HG03045 (cell line): ENCODE results near the gene MRGPRF.

ENCODE experiments used
- ATAC-seq: cut with Tn5 transposase; IDR thresholded peaks from one replicate; pipeline ENCODE4 v1.9.1; 2021; ENCODE audit warnings: mild to moderate bottlenecking, moderate library complexity; ENCODE audit not compliant: unreplicated experiment

Gene MRGPRF

GRCh38 chr11:68968306-68969250 is 44.5 kb downstream of the MRGPRF start:
- no peak for ATAC-seq

DNA sequence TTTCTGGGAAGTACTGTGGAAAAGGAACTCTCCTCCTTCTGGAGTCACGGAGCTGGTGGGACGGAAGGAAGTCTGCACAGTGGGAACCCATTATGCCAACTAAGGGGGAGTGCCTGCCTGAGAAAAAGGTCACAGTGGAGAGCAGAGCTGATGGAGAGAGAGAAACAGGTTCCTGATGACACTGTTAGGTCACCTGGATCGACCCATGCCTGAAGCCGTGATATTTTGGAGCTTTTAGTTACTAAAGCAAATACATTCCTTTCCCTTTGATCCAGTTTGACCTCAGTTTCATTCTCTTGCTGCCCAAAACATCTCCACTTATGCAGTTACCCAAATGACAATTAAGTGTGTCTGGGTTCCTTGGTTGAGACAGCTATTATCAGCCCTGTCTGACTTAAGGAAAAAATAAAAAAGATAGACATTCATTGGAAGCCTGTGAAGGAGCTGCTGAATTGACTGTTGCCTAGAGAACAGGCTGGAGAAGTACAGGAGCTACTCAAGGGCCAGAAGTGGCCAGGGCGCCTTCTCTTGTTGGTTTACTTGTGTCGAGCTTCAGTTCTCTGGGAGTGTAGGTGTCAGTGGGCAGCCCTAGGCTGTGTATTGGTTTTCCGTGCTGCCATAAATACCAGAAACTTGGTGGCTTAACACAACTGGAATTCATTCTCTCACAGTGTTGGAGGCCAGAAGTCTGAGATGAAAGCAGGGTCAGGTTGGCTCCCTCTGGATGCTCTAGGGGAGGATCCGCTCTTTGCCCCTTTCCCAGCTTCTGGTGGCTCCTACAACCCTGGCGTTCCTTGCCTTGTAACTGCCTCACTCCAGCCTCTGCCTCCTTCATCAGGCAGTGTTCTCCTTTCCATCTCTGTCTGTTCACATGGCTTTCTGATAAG is 45.9 kb downstream of the MRGPRF start:
- no peak for ATAC-seq

GRCh38 chr11:68965901-68966853 is 46.9 kb downstream of the MRGPRF start:
- no peak for ATAC-seq

- no peak for ATAC-seq
Measured at GRCh38 chr11:68963779-68964178, 49.3 kb downstream of the MRGPRF start.

DNA sequence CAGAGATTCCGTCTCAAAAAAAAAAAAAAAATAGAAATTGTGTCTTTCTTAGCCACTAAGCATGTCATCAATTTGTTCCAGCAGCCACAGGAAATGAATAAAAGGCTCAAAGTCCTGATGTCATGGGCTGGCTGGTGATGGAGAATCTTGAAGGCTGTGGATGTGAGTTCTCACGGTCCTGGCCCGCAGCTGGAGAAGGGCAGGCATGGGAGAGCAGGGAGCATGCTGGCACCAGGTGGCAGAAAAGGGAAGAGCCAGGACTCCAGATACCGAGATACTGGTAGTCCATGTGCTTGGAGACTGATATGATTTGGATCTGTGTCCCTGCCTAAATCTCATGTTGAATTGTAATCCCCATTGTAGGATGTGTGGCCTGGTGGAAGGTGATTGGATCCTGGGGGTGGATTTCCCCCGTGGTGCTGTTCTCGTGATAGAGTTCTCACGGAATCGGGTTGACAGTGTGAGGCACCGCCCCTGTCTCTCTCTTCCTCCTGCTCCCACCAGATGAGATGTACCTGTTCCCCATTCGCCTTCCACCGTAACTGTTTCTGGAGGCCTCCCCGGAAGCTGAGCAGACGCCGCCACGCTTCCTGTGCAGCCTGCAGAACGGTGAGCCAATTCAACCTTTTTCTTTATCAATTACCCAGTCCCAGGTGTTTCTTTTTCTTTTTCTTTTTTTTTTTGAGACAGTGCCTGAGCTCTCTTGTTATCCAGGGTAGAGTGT is 50.4 kb downstream of the MRGPRF start:
- ATAC-seq = no peak

DNA sequence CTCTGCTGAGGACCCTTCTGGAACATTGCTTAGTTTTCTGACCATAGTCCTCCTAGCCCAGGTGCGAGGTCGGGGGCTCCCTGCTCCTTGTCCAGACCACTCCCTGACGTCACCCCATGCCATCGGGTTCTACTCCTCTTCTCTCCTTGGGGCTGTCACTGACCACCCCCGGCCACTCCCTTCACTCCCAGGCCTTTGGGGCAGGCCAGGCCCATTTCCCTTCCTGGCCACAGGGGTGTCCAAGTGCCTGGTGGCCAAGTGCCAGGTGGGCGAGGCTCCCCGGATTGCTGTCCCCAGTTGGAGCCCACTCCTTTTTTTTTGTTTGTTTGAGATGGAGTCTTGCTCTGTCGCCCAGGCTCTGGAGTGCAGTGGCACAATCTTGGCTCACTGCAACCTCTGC is 51.8 kb downstream of the MRGPRF start:
- no peak for ATAC-seq

DNA sequence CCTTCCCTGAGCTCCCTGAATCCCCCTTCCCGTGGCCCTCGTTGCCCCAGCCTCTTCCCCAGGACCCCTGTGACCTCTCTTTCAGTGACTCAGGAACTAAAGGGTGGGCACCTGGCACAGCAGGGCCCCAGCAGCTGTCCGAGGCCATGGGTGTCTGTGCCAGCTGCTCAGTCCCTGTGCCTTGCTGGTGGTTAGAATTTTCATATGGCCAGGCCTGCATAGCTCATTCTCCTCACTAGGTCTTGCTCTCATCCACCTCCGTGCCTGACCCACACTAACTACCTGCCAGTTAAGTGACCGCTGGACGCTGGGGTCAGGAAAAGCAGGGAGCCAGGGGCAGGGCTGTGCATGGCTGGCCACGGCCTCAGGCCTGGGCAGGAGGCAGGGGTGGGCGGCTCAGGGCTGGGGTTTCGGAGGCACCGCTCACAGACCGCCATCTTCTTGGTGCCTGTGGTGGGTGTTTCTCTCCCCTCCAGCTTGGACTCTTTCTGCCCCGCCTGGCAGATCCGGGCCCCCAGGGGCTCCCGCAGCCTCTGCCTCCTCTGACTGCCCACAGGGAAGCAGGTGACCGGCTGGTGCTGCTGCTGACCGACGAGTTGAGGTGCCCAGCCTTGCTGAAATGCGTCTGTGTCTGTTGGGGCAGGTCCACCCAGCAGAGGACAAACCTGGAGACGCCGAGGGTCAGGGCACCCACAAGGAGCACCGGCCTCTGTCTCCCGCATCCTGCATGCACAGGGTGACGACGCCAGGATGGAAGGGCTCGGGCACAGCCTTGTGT is 52.6 kb downstream of the MRGPRF start:
- ATAC-seq = no peak

DNA sequence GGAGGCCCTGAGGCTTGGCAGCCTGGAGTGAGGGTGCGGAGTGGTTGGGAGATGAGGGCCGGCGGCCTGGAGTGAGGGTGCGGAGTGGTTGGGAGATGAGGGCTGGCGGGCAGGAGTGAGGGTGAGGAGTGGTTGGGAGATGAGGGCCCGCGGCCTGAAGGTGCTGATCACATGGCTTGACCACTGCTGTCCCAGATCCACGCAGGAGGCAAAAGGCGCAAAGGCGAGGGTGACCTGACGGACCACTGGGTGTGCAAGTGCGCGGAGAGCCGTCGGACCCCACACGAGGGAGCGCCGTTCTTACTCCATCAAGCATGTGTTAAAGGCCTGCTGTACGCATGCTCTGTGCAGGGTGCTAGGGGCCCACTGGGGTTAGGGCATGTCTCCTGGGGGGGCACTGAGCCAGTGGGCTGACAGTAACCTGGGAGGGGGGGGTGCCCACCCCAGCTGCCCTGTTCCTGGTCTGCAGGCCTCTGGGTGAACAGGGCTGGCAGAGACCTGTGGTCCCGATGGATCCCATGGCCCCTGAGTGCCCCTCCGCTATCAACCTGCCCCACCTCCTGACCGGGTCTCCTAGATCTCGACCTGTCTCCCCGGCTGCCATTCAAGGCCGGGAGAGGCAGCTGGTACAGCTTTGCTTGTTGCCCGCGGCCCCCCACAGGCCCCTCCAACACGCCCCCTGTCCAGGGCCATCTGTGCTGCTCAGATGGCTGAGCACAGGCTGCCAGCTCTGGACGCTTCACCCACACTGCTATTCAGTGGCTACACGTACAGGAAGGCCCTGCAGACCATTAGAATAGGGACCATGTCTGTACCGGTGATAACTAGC is 53.4 kb downstream of the MRGPRF start:
- ATAC-seq = no peak

DNA sequence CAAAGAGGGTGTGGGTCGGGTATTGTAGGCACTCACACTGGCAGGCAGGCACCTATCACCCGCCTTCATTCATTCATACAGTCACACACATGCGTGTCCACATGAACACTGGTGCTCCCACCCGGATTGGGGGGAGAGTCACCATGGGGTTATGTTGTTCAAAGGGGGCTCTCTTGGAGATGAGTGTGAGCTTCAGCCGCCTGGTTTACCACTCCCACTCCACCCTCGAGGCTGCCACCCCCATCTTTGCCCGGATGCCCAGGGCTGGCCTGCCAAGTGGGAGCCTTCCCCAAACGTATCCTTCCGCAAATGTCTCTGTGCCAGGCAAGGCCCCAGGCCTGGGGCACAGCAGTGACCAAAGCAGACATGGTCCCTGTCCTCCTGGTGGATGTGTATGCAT is 54.8 kb downstream of the MRGPRF start:
- no peak for ATAC-seq

DNA sequence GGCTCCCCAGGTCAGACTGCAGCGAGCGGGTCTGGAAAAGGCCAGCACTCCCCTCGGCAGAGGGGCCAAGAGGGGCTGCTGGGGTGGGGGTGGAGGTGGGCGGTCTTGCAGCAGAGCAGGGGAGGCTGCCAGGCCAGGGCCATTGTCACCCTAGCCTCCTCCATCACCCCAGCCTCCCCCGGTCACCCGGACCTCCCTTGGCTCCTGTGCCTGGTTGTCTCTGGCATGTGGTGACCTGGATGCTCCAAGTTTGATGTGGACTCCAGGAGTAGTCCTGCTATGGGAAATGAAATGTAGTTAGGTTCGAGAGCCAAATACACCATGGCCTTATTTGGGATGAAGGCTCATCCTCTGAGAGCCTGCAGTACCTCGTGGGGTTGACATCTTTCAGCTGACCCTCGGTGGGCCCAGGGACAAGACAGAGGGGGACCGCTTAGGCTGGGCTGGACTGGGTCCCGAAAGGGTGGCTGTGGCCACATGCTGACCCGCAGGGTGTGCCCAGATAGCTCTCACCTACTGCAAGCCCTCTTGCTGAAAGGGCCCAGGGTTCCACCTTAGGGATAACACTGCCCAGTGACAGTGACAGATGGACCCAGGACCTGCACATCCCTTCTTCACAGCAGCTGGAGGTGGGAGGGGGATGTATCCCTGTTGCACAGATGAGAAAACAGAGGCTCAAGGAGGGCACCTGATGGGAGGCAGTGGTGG is 56.3 kb downstream of the MRGPRF start:
- no peak for ATAC-seq

GRCh38 chr11:68956142-68956541 is 56.9 kb downstream of the MRGPRF start:
- no peak for ATAC-seq

- ATAC-seq = no peak
Measured at GRCh38 chr11:68955607-68955958, 57.5 kb downstream of the MRGPRF start.

DNA sequence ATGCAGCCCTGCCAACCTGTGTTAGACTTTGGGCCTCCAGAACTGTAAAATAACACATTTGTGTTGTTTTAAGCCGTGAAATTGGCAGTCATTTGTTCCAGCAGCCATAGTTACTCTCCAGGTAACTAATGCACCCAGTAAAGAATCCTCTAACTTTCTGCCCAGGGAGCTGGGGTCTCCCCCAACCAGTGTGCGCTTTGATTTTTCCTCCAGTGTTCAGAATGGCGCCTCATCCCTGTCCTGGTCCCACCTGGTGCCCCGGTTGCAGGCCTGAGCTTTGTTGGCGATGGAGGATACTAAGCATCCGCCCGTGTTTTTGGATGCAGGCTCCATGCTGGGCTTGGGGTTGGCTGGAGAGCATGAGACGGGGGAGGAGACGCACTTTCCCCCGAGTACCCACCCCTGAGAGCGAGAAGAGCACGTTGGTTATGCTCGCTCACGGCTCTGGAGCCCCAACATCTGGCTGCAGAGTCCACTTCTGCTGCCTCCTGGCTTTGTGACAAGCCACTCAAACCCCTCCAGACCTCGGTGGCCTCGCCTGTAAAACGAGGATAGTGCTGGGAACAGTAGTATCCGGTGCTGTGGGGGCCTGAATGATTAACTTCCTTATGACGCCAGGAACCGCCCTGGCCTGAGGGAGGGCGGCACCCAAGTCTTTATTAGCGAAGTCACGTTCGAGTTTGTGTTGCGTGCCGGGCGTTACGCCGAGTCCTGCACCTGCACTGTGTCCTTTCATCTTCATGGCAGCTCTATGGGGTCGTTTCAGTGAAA is 58.0 kb downstream of the MRGPRF start:
- no peak for ATAC-seq
